Calu3 (cell line): ENCODE data around the gene BCOR. TPM values are rescaled to one million over a fixed set of nuclear protein-coding genes. Genes with fewer than 3 reads are reported as not detected.

Experiments used
- BruUV-seq: library from RNA; stranded (reverse); fragments of 400-500 nt; replicated peaks from 2 replicates; lab custom pipeline; 2021; lab: Mats Ljungman, UMichigan
- CTCF ChIA-PET: fragments of 300-600 bp; sonication (Branson Sonifier 250); formaldehyde crosslinking; loops from one replicate; lab custom pipeline; 2022; ENCODE audit warnings: antibody characterized with exemption; lab: Charles Lee
- DNase-seq: peaks from one replicate; pipeline ENCODE4 v3.0.0; 2022
- H3K27ac Mint-ChIP-seq: one replicate; pipeline ENCODE4 v1.8.0; 2022; ENCODE audit warnings: mixed read lengths; ENCODE audit not compliant: unreplicated experiment
- H3K27me3 Mint-ChIP-seq: one replicate; pipeline ENCODE4 v1.8.0; 2022; ENCODE audit warnings: mixed read lengths; ENCODE audit not compliant: unreplicated experiment
- H3K36me3 Mint-ChIP-seq: one replicate; pipeline ENCODE4 v1.8.0; 2022; ENCODE audit warnings: mild to moderate bottlenecking, moderate library complexity, mixed read lengths; ENCODE audit not compliant: insufficient read depth, unreplicated experiment
- H3K4me1 Mint-ChIP-seq: one replicate; pipeline ENCODE4 v1.8.0; 2022; ENCODE audit warnings: mild to moderate bottlenecking, low read depth, mixed read lengths; ENCODE audit not compliant: unreplicated experiment
- H3K4me3 Mint-ChIP-seq: one replicate; pipeline ENCODE4 v1.8.0; 2022; ENCODE audit warnings: mild to moderate bottlenecking, low read depth, moderate library complexity, mixed read lengths; ENCODE audit not compliant: unreplicated experiment
- H3K9me3 Mint-ChIP-seq: one replicate; pipeline ENCODE4 v1.8.0; 2022; ENCODE audit warnings: low read depth, mixed read lengths; ENCODE audit not compliant: unreplicated experiment
- intact Hi-C: fragments of 100-400 bp; cut with micrococcal nuclease; formaldehyde crosslinking; loops from one replicate; pipeline ENCODE4 v1.10.0; 2022; ENCODE audit not compliant: unreplicated experiment
- total RNA-seq: library from RNA; stranded (reverse); gene quantifications from 2 replicates; pipeline ENCODE4 v1.2.3, GENCODE V29; 2022
- TF ChIP-seq, protein P1 (sequence below): fragments of 200-600 bp; IDR thresholded peaks from one replicate; pipeline ENCODE4 v1.8.0; 2022; ENCODE audit warnings: antibody characterized with exemption; ENCODE audit not compliant: unreplicated experiment

BCOR gene
- total RNA-seq, 1 experiment from 2014 or later, result 21.1 TPM

DNA sequence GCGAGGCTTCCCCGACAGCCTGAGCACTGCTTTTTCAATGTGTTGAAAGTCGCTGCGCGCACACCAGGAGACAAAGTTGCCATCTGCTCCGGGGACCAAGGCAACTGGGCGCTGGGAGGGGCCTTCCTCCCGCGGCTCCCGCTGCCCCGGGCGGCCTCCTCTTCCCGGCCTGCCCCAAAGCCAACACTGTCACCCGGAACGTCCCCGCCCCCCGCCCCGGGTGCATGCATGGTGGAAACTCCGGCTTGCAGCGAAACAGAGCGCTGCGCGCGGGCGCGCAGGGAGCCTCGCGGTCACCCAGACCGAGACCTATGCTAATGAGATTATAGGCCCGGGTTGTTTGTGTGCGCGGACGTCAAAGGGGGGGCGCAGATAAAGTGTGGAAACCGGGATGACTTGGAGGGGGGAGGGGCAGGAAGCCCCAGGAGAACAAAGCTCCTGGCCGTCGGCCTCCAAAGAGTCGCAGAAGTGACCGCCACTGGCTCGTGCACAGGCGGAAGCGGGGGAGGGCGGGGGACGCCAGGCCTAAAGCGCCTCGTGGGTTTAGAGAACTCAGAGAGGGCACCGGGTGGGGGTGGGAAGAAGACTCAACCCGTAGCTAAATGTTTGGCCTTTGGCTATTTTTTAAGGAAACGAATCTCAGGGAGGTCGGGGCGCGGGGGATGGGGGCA is 88.8 kb downstream of the BCOR start:
- TF ChIP-seq, protein P1, sequence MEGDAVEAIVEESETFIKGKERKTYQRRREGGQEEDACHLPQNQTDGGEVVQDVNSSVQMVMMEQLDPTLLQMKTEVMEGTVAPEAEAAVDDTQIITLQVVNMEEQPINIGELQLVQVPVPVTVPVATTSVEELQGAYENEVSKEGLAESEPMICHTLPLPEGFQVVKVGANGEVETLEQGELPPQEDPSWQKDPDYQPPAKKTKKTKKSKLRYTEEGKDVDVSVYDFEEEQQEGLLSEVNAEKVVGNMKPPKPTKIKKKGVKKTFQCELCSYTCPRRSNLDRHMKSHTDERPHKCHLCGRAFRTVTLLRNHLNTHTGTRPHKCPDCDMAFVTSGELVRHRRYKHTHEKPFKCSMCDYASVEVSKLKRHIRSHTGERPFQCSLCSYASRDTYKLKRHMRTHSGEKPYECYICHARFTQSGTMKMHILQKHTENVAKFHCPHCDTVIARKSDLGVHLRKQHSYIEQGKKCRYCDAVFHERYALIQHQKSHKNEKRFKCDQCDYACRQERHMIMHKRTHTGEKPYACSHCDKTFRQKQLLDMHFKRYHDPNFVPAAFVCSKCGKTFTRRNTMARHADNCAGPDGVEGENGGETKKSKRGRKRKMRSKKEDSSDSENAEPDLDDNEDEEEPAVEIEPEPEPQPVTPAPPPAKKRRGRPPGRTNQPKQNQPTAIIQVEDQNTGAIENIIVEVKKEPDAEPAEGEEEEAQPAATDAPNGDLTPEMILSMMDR, result no peak
- H3K4me3 Mint-ChIP-seq, result no peak overlapping the region
- DNase-seq, result no peak
- H3K36me3 Mint-ChIP-seq, result peaks cover 11% of the 10 kb centered on the region
- peaks cover 40% of the 10 kb centered on the region for H3K27me3 Mint-ChIP-seq
- H3K27ac Mint-ChIP-seq, result no peak overlapping the region
- no peaks in the 10 kb centered on the region for H3K4me1 Mint-ChIP-seq
- intact Hi-C loops, result no loop called here
- CTCF ChIA-PET, result interaction anchor here (0.6 kb wide), 1 partner anchor 17 kb away, joined by 3 read pairs; no protein-coding TSS in a partner anchor
- peaks cover 2% of the 10 kb centered on the region for H3K9me3 Mint-ChIP-seq
- BruUV-seq, result no TSS peak

DNA sequence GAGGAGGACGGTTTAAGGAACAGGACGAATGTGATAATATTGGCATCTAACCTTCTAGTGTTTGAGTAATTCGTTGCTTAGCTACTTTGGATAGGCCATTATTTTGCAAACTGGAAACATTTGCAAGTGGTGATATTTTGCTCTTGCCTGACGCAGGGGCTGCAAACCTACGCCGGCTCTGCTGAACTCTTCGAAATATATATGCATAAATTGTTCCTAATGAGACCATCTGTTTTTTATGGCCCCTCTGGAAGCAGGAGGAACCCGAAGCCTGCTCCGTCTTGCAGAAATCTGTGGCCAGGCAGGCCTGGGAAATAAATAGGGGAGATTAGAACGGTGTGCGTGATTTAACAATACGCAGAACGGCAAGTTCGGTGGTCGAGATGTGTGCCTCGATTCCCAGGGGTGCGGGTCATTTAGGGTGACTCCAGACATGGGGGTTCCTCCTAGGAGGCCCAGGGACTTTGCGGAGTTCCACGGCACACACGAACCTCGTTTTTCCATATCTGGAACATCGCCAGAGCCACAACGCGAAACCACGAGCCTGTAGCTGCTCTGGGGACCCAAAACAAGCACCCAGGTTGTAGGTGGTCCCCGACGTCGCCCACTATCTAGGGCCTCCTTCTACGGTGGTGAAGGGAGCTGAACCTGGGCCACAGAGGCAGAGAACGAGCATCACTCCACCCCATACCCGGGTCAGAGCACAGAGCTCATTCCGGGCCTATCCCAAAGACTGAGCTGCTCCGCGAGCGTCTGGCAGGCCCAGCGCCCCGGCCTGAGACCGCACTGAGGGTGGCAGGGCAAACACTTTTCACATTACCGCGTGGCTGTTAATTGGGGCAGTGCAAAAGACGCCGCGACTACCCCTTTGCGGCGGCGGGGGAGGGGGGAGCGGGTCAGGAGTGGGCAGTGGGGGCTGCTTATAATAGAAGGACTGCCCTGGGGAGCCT is 89.7 kb downstream of the BCOR start:
- Mint-ChIP-seq H3K4me1 (no peaks in the 10 kb centered on the region), H3K4me3 (no peak overlapping the region), H3K27ac (no peak overlapping the region), H3K9me3 (peaks cover 2% of the 10 kb centered on the region), H3K36me3 (peaks cover 2% of the 10 kb centered on the region), H3K27me3 (peaks cover 46% of the 10 kb centered on the region)
- TF ChIP-seq, protein P1, result no peak
- intact Hi-C loops, result no loop called here
- CTCF ChIA-PET, result interaction anchor here (0.6 kb wide), 1 partner anchor 18 kb away, joined by 3 read pairs; no protein-coding TSS in a partner anchor
- DNase-seq, result no peak
- BruUV-seq, result no TSS peak

DNA sequence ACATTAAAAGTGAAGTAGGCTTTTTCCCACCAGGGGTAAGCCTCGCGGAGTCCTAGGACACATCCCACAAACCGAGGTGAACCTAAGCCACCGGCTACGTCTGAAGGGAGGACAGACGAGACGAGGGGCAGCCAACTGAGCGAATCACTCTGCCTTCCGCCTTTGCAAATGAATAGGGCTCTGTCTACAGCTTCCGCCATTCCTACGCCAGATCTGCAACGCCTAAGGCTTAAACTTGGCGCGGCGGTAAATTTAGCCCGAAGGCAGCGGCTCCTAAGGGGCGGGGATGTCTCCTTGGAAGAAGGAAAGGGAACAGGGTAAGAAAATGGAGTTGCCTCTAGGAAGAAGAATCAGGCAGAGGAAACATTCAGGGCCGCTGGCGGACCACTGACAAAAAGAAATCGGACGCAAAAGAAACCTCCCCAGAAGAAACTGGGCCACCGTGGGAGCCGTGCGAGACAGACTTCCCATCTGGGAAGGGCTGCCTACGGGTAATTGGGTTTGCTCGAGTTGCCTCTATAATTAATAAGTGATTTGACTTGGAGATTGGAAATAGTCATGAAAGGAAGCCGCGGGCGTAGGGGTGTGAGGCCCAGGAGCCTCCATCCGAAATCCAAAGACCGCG is 90.5 kb downstream of the BCOR start:
- TF ChIP-seq, protein P1, result no peak
- H3K27ac Mint-ChIP-seq, result no peak overlapping the region
- no peaks in the 10 kb centered on the region for H3K36me3 Mint-ChIP-seq
- no peaks in the 10 kb centered on the region for H3K4me1 Mint-ChIP-seq
- intact Hi-C loops, result no loop called here
- CTCF ChIA-PET, result no interaction called here
- no TSS peak for BruUV-seq
- no peak for DNase-seq
- no peak overlapping the region for H3K4me3 Mint-ChIP-seq
- H3K27me3 Mint-ChIP-seq, result peaks cover 46% of the 10 kb centered on the region
- H3K9me3 Mint-ChIP-seq, result peaks cover 2% of the 10 kb centered on the region
